Keratinocyte (primary cell): ENCODE results near the gene SFT2D3.

Experiments used
- CTCF ChIP-seq, 3 experiments: IDR thresholded peaks in 1 of 3; conservative IDR thresholded peaks in 1 of 3; optimal IDR thresholded peaks in 1 of 3; 2 replicates in 2 of 3; 3 replicates in 1 of 3; pipeline versions ENCODE3 to v1.5.1; 2011; ENCODE audit warnings: low read length in 3 of 3, mild to moderate bottlenecking in 3 of 3, moderate library complexity in 2 of 3, control low read depth in 1 of 3, inconsistent platforms in 1 of 3; ENCODE audit not compliant: insufficient read depth in 2 of 3; ENCODE audit errors: extremely low read depth in 1 of 3
- EZH2 ChIP-seq: IDR thresholded peaks from one replicate; pipeline ENCODE4 v1.6.1; 2012; ENCODE audit warnings: inconsistent platforms, mild to moderate bottlenecking, low read length, moderate library complexity

GRCh38 chr2:127676906-127677305, 24.4 kb upstream of the SFT2D3 start:
- TF ChIP-seq CTCF (optimal IDR thresholded peaks at IDR 0.05 in 1 of 3, IDR thresholded peaks at IDR 0.05 in 1 of 3, conservative IDR thresholded peaks at IDR 0.05 in 1 of 3; ENCODE audit: extremely low read depth in 1 of 3, insufficient read depth in 2 of 3, low read length in 3 of 3), result no peak
- no peak for TF ChIP-seq EZH2
